Activated T-helper 17 cell treated with anti-CD3 and anti-CD28 coated beads, Interleukin-2, amount 50 U/mL, for 72 hours (primary cell): Measurements from ENCODE around the gene AGBL1. TPM values are rescaled to one million over a fixed set of nuclear protein-coding genes. Genes with fewer than 3 reads are reported as not detected.
"Not testable (repeated sequence)": the region's sequence is repeated elsewhere in the genome, so short reads cannot be mapped to it uniquely, and the experiment has no call there.

ENCODE experiments used
- ATAC-seq: fragments of 150-1000 bp; cut with Tn5 transposase; replicated peaks from 2 replicates; pipeline ENCODE4 v1.10.0; 2021; ENCODE audit warnings: mild to moderate bottlenecking, moderate library complexity
- H3K27ac Mint-ChIP-seq: one replicate; pipeline ENCODE4 v1.8.0; 2022; ENCODE audit warnings: mixed read lengths
- H3K27me3 Mint-ChIP-seq: one replicate; pipeline ENCODE4 v1.8.0; 2022; ENCODE audit warnings: mixed read lengths
- H3K36me3 Mint-ChIP-seq: one replicate; pipeline ENCODE4 v1.8.0; 2022; ENCODE audit warnings: low read depth, mild to moderate bottlenecking, mixed read lengths
- H3K4me1 Mint-ChIP-seq: one replicate; pipeline ENCODE4 v1.8.0; 2022; ENCODE audit warnings: mixed read lengths
- H3K4me3 Mint-ChIP-seq: one replicate; pipeline ENCODE4 v1.8.0; 2022; ENCODE audit warnings: mild to moderate bottlenecking, mixed read lengths
- H3K9me3 Mint-ChIP-seq: one replicate; pipeline ENCODE4 v1.8.0; 2022; ENCODE audit warnings: mixed read lengths
- total RNA-seq, 2 donors: library from RNA; stranded (reverse); gene quantifications; one replicate each; pipeline ENCODE4 v1.2.3, GENCODE V29; 2022

AGBL1 gene
- total RNA-seq, 2 donors from 2014 or later = 0.19 TPM; not detected in 1

GRCh38 chr15:86515625-86516024 is 436.0 kb downstream of the AGBL1 start:
- Mint-ChIP-seq H3K9me3 (no peaks in the 10 kb centered on the region), H3K27ac (no peak overlapping the region), H3K27me3 (peaks cover 26% of the 10 kb centered on the region), H3K36me3 (no peaks in the 10 kb centered on the region), H3K4me3 (no peak overlapping the region), H3K4me1 (no peaks in the 10 kb centered on the region)
- ATAC-seq = no peak

GRCh38 chr15:86522721-86523120 is 443.1 kb downstream of the AGBL1 start:
- H3K27ac Mint-ChIP-seq = no peak overlapping the region
- H3K27me3 Mint-ChIP-seq = peaks cover 14% of the 10 kb centered on the region
- no peak for ATAC-seq
- H3K4me1 Mint-ChIP-seq = no peaks in the 10 kb centered on the region
- no peak overlapping the region for H3K4me3 Mint-ChIP-seq
- H3K36me3 Mint-ChIP-seq = no peaks in the 10 kb centered on the region
- no peaks in the 10 kb centered on the region for H3K9me3 Mint-ChIP-seq

GRCh38 chr15:86526938-86527690 is 447.4 kb downstream of the AGBL1 start:
- H3K36me3 Mint-ChIP-seq = no peaks in the 10 kb centered on the region
- H3K27me3 Mint-ChIP-seq = peaks cover 3% of the 10 kb centered on the region
- H3K4me1 Mint-ChIP-seq = no peaks in the 10 kb centered on the region
- H3K27ac Mint-ChIP-seq = no peak overlapping the region
- no peak overlapping the region for H3K4me3 Mint-ChIP-seq
- no peak for ATAC-seq
- H3K9me3 Mint-ChIP-seq = no peaks in the 10 kb centered on the region

GRCh38 chr15:86528094-86528493 is 448.4 kb downstream of the AGBL1 start:
- H3K4me3 Mint-ChIP-seq, H3K27me3 Mint-ChIP-seq, H3K36me3 Mint-ChIP-seq, H3K27ac Mint-ChIP-seq, H3K9me3 Mint-ChIP-seq, ATAC-seq, H3K4me1 Mint-ChIP-seq: not testable (repeated sequence)

GRCh38 chr15:86538141-86538540 is 458.5 kb downstream of the AGBL1 start:
- no peaks in the 10 kb centered on the region for H3K27me3 Mint-ChIP-seq

GRCh38 chr15:86540840-86541467 is 461.3 kb downstream of the AGBL1 start:
- Mint-ChIP-seq H3K27me3 (peaks cover 5% of the 10 kb centered on the region), H3K36me3 (no peaks in the 10 kb centered on the region), H3K9me3 (peaks cover 5% of the 10 kb centered on the region), H3K27ac (no peak overlapping the region), H3K4me1 (no peaks in the 10 kb centered on the region), H3K4me3 (no peak overlapping the region)
- ATAC-seq = no peak

More at GRCh38 chr15:86538141-86538540, 458.5 kb downstream of the AGBL1 start:
- H3K4me1 Mint-ChIP-seq = no peaks in the 10 kb centered on the region
- H3K4me3 Mint-ChIP-seq = no peak overlapping the region
- H3K9me3 Mint-ChIP-seq = no peaks in the 10 kb centered on the region
- no peaks in the 10 kb centered on the region for H3K36me3 Mint-ChIP-seq
- no peak overlapping the region for H3K27ac Mint-ChIP-seq
- no peak for ATAC-seq

- Mint-ChIP-seq H3K36me3 (no peaks in the 10 kb centered on the region), H3K27ac (no peak overlapping the region), H3K9me3 (peaks cover 5% of the 10 kb centered on the region), H3K4me3 (no peak overlapping the region), H3K27me3 (peaks cover 5% of the 10 kb centered on the region), H3K4me1 (no peaks in the 10 kb centered on the region)
- ATAC-seq = no peak
Measured at GRCh38 chr15:86541540-86541939, 461.9 kb downstream of the AGBL1 start.

- H3K4me1 Mint-ChIP-seq = no peaks in the 10 kb centered on the region
- no peak for ATAC-seq
- H3K4me3 Mint-ChIP-seq = no peak overlapping the region
- H3K9me3 Mint-ChIP-seq = peaks cover 9% of the 10 kb centered on the region
- H3K36me3 Mint-ChIP-seq = no peaks in the 10 kb centered on the region
- H3K27me3 Mint-ChIP-seq = peaks cover 5% of the 10 kb centered on the region
- H3K27ac Mint-ChIP-seq = no peak overlapping the region
Measured at GRCh38 chr15:86550075-86550474, 470.4 kb downstream of the AGBL1 start.

GRCh38 chr15:86553108-86553507 is 473.4 kb downstream of the AGBL1 start:
- Mint-ChIP-seq H3K4me1 (no peaks in the 10 kb centered on the region), H3K9me3 (peaks cover 4% of the 10 kb centered on the region), H3K27me3 (no peaks in the 10 kb centered on the region), H3K27ac (no peak overlapping the region), H3K4me3 (no peak overlapping the region), H3K36me3 (no peaks in the 10 kb centered on the region)
- no peak for ATAC-seq

GRCh38 chr15:86555098-86555497 is 475.4 kb downstream of the AGBL1 start:
- Mint-ChIP-seq H3K4me1 (no peaks in the 10 kb centered on the region), H3K36me3 (no peaks in the 10 kb centered on the region), H3K9me3 (peaks cover 4% of the 10 kb centered on the region), H3K27ac (no peak overlapping the region), H3K27me3 (no peaks in the 10 kb centered on the region), H3K4me3 (no peak overlapping the region)
- ATAC-seq = no peak

- Mint-ChIP-seq H3K27ac (no peak overlapping the region), H3K27me3 (no peaks in the 10 kb centered on the region), H3K4me3 (no peak overlapping the region), H3K4me1 (no peaks in the 10 kb centered on the region), H3K36me3 (no peaks in the 10 kb centered on the region), H3K9me3 (peaks cover 4% of the 10 kb centered on the region)
- no peak for ATAC-seq
Measured at GRCh38 chr15:86555939-86556338, 476.3 kb downstream of the AGBL1 start.

GRCh38 chr15:86556396-86557017 is 476.8 kb downstream of the AGBL1 start:
- no peak overlapping the region for H3K4me3 Mint-ChIP-seq
- H3K36me3 Mint-ChIP-seq = no peaks in the 10 kb centered on the region

GRCh38 chr15:86557018-86557550 is 477.4 kb downstream of the AGBL1 start:
- no peak overlapping the region for H3K4me3 Mint-ChIP-seq
- H3K27me3 Mint-ChIP-seq = no peaks in the 10 kb centered on the region
- H3K4me1 Mint-ChIP-seq = no peaks in the 10 kb centered on the region
- ATAC-seq = no peak
- no peak overlapping the region for H3K27ac Mint-ChIP-seq
- H3K9me3 Mint-ChIP-seq = no peaks in the 10 kb centered on the region
- no peaks in the 10 kb centered on the region for H3K36me3 Mint-ChIP-seq

More at GRCh38 chr15:86556396-86557017, 476.8 kb downstream of the AGBL1 start:
- Mint-ChIP-seq H3K9me3 (peaks cover 4% of the 10 kb centered on the region), H3K4me1 (no peaks in the 10 kb centered on the region), H3K27ac (no peak overlapping the region), H3K27me3 (no peaks in the 10 kb centered on the region)
- ATAC-seq = no peak

- H3K27ac Mint-ChIP-seq = no peak overlapping the region
- no peaks in the 10 kb centered on the region for H3K9me3 Mint-ChIP-seq
- no peaks in the 10 kb centered on the region for H3K27me3 Mint-ChIP-seq
- no peaks in the 10 kb centered on the region for H3K36me3 Mint-ChIP-seq
- no peaks in the 10 kb centered on the region for H3K4me1 Mint-ChIP-seq
- ATAC-seq = no peak
- H3K4me3 Mint-ChIP-seq = no peak overlapping the region
Measured at GRCh38 chr15:86558252-86558651, 478.6 kb downstream of the AGBL1 start.

- H3K27ac Mint-ChIP-seq = no peak overlapping the region
- H3K4me3 Mint-ChIP-seq = no peak overlapping the region
- H3K4me1 Mint-ChIP-seq = no peaks in the 10 kb centered on the region
- no peaks in the 10 kb centered on the region for H3K9me3 Mint-ChIP-seq
- no peaks in the 10 kb centered on the region for H3K36me3 Mint-ChIP-seq
- no peaks in the 10 kb centered on the region for H3K27me3 Mint-ChIP-seq
- no peak for ATAC-seq
Measured at GRCh38 chr15:86558686-86559085, 479.0 kb downstream of the AGBL1 start.
